Measurements from ENCODE around the gene IL21R.

Gene IL21R

GRCh38 chr16:27463741-27464591 is 62.0 kb downstream of the IL21R start:
- no peaks in the 10 kb centered on the region for H3K27me3 Mint-ChIP-seq
- peak overlapping the region; percentile 40 for H3K4me3 Mint-ChIP-seq
- no peaks in the 10 kb centered on the region for H3K9me3 Mint-ChIP-seq (ENCODE audit: low read depth)
- peaks cover 56% of the 10 kb centered on the region for H3K4me1 Mint-ChIP-seq (ENCODE audit: low read depth)
- peaks cover 24% of the 10 kb centered on the region for H3K36me3 Mint-ChIP-seq
- H3K27ac Mint-ChIP-seq = peak overlapping the region; percentile 88

- H3K4me3 Mint-ChIP-seq = peak overlapping the region; percentile 47
- peaks cover 49% of the 10 kb centered on the region for H3K4me1 Mint-ChIP-seq (ENCODE audit: low read depth)
- H3K27ac Mint-ChIP-seq = peak overlapping the region; percentile 61
- no peaks in the 10 kb centered on the region for H3K9me3 Mint-ChIP-seq (ENCODE audit: low read depth)
- H3K36me3 Mint-ChIP-seq = peaks cover 26% of the 10 kb centered on the region
- H3K27me3 Mint-ChIP-seq = no peaks in the 10 kb centered on the region
Observed at GRCh38 chr16:27464626-27465482, 62.9 kb downstream of the IL21R start.

- Mint-ChIP-seq H3K4me3 (no peak overlapping the region), H3K9me3 (ENCODE audit: low read depth) (no peaks in the 10 kb centered on the region), H3K4me1 (ENCODE audit: low read depth) (peaks cover 45% of the 10 kb centered on the region), H3K36me3 (peaks cover 30% of the 10 kb centered on the region), H3K27me3 (no peaks in the 10 kb centered on the region), H3K27ac (peak overlapping the region; percentile 61)
Observed at GRCh38 chr16:27465483-27465879, 63.5 kb downstream of the IL21R start.

GRCh38 chr16:27468941-27469531 is 67.1 kb downstream of the IL21R start:
- H3K27me3 Mint-ChIP-seq = no peaks in the 10 kb centered on the region
- no peaks in the 10 kb centered on the region for H3K9me3 Mint-ChIP-seq (ENCODE audit: low read depth)
- H3K4me3 Mint-ChIP-seq = no peak overlapping the region
- no peak overlapping the region for H3K27ac Mint-ChIP-seq
- peaks cover 20% of the 10 kb centered on the region for H3K4me1 Mint-ChIP-seq (ENCODE audit: low read depth)
- peaks cover 33% of the 10 kb centered on the region for H3K36me3 Mint-ChIP-seq

GRCh38 chr16:27470567-27471431 is 68.8 kb downstream of the IL21R start:
- Mint-ChIP-seq H3K27me3 (no peaks in the 10 kb centered on the region), H3K4me1 (ENCODE audit: low read depth) (peaks cover 9% of the 10 kb centered on the region), H3K4me3 (no peak overlapping the region), H3K36me3 (peaks cover 36% of the 10 kb centered on the region), H3K27ac (no peak overlapping the region), H3K9me3 (ENCODE audit: low read depth) (no peaks in the 10 kb centered on the region)

- peaks cover 29% of the 10 kb centered on the region for H3K36me3 Mint-ChIP-seq
- no peaks in the 10 kb centered on the region for H3K27me3 Mint-ChIP-seq
- no peak overlapping the region for H3K27ac Mint-ChIP-seq
- H3K4me3 Mint-ChIP-seq = no peak overlapping the region
- no peaks in the 10 kb centered on the region for H3K9me3 Mint-ChIP-seq (ENCODE audit: low read depth)
- no peaks in the 10 kb centered on the region for H3K4me1 Mint-ChIP-seq (ENCODE audit: low read depth)
Observed at GRCh38 chr16:27471661-27472060, 69.7 kb downstream of the IL21R start.

GRCh38 chr16:27472091-27473020 is 70.4 kb downstream of the IL21R start:
- no peaks in the 10 kb centered on the region for H3K9me3 Mint-ChIP-seq (ENCODE audit: low read depth)
- H3K4me3 Mint-ChIP-seq = no peak overlapping the region
- peak overlapping the region; percentile 35 for H3K27ac Mint-ChIP-seq

GRCh38 chr16:27473101-27473900 is 71.3 kb downstream of the IL21R start:
- Mint-ChIP-seq H3K4me1 (ENCODE audit: low read depth) (no peaks in the 10 kb centered on the region), H3K27me3 (no peaks in the 10 kb centered on the region), H3K36me3 (peaks cover 18% of the 10 kb centered on the region), H3K27ac (no peak overlapping the region), H3K9me3 (ENCODE audit: low read depth) (no peaks in the 10 kb centered on the region), H3K4me3 (no peak overlapping the region)

More at GRCh38 chr16:27472091-27473020, 70.4 kb downstream of the IL21R start:
- Mint-ChIP-seq H3K4me1 (ENCODE audit: low read depth) (no peaks in the 10 kb centered on the region), H3K36me3 (peaks cover 23% of the 10 kb centered on the region), H3K27me3 (no peaks in the 10 kb centered on the region)

GRCh38 chr16:27474041-27474440 is 72.1 kb downstream of the IL21R start:
- Mint-ChIP-seq H3K27me3 (no peaks in the 10 kb centered on the region), H3K9me3 (ENCODE audit: low read depth) (no peaks in the 10 kb centered on the region), H3K36me3 (peaks cover 22% of the 10 kb centered on the region), H3K4me1 (ENCODE audit: low read depth) (no peaks in the 10 kb centered on the region), H3K4me3 (no peak overlapping the region), H3K27ac (no peak overlapping the region)

- H3K36me3 Mint-ChIP-seq = peaks cover 17% of the 10 kb centered on the region
- no peaks in the 10 kb centered on the region for H3K9me3 Mint-ChIP-seq (ENCODE audit: low read depth)
- H3K27ac Mint-ChIP-seq = no peak overlapping the region
- H3K4me3 Mint-ChIP-seq = no peak overlapping the region
- H3K4me1 Mint-ChIP-seq (ENCODE audit: low read depth) = no peaks in the 10 kb centered on the region
- H3K27me3 Mint-ChIP-seq = no peaks in the 10 kb centered on the region
Observed at GRCh38 chr16:27474921-27475320, 72.9 kb downstream of the IL21R start.

GRCh38 chr16:27475561-27475960 is 73.6 kb downstream of the IL21R start:
- Mint-ChIP-seq H3K9me3 (ENCODE audit: low read depth) (no peaks in the 10 kb centered on the region), H3K4me3 (no peak overlapping the region), H3K27ac (no peak overlapping the region), H3K4me1 (ENCODE audit: low read depth) (no peaks in the 10 kb centered on the region), H3K36me3 (peaks cover 14% of the 10 kb centered on the region), H3K27me3 (no peaks in the 10 kb centered on the region)

- H3K27ac Mint-ChIP-seq = no peak overlapping the region
- H3K27me3 Mint-ChIP-seq = no peaks in the 10 kb centered on the region
- no peaks in the 10 kb centered on the region for H3K4me1 Mint-ChIP-seq (ENCODE audit: low read depth)
- no peaks in the 10 kb centered on the region for H3K9me3 Mint-ChIP-seq (ENCODE audit: low read depth)
- no peak overlapping the region for H3K4me3 Mint-ChIP-seq
- H3K36me3 Mint-ChIP-seq = peaks cover 12% of the 10 kb centered on the region
Observed at GRCh38 chr16:27476240-27476639, 74.3 kb downstream of the IL21R start.

GRCh38 chr16:27480761-27481160 is 78.8 kb downstream of the IL21R start:
- no peaks in the 10 kb centered on the region for H3K9me3 Mint-ChIP-seq (ENCODE audit: low read depth)
- H3K27me3 Mint-ChIP-seq = no peaks in the 10 kb centered on the region
- no peaks in the 10 kb centered on the region for H3K4me1 Mint-ChIP-seq (ENCODE audit: low read depth)
- H3K27ac Mint-ChIP-seq = no peak overlapping the region
- H3K4me3 Mint-ChIP-seq = no peak overlapping the region
- peaks cover 12% of the 10 kb centered on the region for H3K36me3 Mint-ChIP-seq

Measured in activated naive CD8-positive, alpha-beta T cell (primary cell).